Measurements from ENCODE around the gene TNF.

Gene TNF

DNA sequence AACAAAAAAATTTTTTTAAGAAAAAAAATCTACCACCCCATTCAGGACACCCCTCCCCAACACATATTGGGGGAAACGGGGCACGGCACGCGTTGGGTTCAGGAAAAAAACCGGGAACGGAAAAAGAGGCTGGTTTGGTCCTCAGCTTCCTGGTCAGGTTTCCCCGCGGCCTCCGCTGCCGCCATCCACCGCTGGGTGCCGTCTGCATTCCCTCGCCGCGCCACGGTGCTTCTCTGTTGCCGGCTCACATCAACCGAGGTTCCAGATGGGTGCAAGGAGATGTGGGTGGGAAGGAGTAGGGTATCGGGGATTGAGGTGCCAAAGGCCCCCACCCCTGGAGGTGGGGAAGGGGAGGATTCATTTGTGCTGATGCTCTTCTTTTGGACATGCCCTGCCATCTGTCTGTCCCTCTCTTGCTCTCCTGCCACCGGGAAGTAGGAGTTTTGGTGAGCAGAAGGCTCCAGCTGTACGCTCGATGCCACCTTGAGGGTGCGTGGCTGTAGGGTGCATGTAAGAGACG, 40.8 kb upstream of the TNF start:
- Histone ChIP-seq H3K36me3 (ENCODE audit: control insufficient read depth, insufficient read depth, low read length) (peaks cover 23% of the 10 kb centered on the region), H3K4me1 (ENCODE audit: control insufficient read depth, insufficient read depth, low read length) (peaks cover 14% of the 10 kb centered on the region), H3K9me3 (ENCODE audit: control insufficient read depth, low read length) (no peaks in the 10 kb centered on the region), H3K4me3 (ENCODE audit: low read length) (no peak overlapping the region), H3K27me3 (ENCODE audit: control insufficient read depth, insufficient read depth, low read length) (no peaks in the 10 kb centered on the region), H3K9ac (ENCODE audit: low read length) (no peak overlapping the region)

DNA sequence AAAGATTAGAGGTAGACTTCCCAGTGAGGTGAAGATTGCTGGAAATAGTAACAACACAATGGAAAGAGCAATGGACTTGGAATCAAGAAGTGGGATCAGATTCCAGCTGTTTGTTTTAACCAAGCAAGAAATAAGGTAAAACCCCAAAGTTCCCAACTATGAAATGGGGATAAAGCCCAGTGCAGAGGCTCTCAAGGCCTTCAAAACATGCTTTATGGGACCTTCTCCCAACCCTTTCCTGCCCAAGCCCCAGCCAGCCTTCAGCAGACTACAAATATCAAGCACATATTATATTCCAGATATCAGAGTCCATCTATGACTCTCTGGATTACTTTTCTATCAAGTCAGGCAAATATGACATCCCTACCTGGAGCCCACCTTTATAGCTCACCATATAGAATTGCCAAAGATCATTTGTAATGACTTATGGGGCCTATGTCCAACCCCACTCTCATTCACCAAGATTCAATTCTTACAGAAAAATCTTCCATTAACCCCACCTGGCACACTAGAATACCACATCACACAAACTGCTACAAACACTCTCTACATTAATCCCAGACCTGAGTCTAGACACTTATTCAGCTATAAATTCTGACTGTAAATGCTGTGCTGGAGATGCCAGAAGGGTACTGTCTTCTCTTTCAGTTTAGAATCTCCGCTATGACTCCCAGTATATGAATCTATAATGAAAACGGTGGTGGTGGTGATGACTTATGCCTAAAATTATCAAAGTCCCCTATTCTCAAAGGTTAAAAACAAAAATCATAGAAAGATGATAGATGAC, 39.6 kb upstream of the TNF start:
- Histone ChIP-seq H3K4me1 (ENCODE audit: control insufficient read depth, insufficient read depth, low read length) (peaks cover 24% of the 10 kb centered on the region), H3K9ac (ENCODE audit: low read length) (peak overlapping the region; percentile 26), H3K27me3 (ENCODE audit: control insufficient read depth, insufficient read depth, low read length) (no peaks in the 10 kb centered on the region), H3K36me3 (ENCODE audit: control insufficient read depth, insufficient read depth, low read length) (peaks cover 18% of the 10 kb centered on the region), H3K9me3 (ENCODE audit: control insufficient read depth, low read length) (no peaks in the 10 kb centered on the region), H3K4me3 (ENCODE audit: low read length) (no peak overlapping the region)

DNA sequence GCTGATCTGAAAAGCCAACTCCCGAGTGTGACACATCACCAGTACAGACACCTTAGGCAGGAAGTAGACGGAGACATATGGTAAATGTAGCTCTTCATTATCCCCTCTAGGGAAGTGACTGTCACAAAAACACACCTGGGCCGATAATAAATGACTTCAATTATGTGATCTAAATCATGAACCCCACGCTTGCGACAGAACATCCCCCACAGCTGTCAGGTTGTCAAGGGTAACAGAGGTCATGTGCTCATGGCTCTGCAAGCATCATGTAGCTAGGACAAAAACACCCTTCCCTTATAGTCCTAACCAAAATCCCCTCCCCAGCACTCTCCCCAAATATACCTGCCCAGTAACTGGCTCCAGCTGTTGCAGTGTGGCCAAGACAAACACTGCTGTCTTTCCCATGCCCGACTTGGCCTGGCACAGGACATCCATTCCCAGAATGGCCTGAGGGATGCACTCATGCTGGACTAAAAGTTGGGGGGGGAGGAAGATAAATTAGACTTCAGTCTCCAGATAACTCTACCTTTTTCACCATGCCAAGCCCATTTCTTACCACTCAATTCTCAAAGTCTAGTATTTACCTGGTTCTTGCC, 36.5 kb upstream of the TNF start:
- Histone ChIP-seq H3K36me3 (ENCODE audit: control insufficient read depth, insufficient read depth, low read length) (peaks cover 8% of the 10 kb centered on the region), H3K4me3 (ENCODE audit: low read length) (no peak overlapping the region)

DNA sequence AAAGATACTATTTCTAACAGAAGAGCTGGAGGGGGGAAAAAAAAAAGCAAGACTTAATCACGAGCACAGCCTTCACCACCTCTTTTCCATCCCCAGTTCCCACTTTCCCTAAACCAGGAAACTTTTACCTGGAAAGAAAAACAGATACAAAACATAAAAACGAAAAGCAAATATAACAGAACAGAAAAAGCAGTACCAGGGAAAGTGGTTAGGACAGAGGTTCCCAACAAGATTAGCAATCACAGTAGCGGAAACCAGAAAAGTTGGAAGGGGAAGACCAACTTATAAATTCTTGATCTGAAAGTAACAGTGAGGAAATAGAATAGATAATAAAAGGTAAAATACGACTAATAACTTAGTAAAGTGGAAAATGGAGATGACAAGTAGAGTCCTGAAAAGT, 34.7 kb upstream of the TNF start:
- H3K27me3 ChIP-seq (ENCODE audit: control insufficient read depth, insufficient read depth, low read length) = no peaks in the 10 kb centered on the region
- peak overlapping the region; percentile 90 for H3K9ac ChIP-seq (ENCODE audit: low read length)
- H3K4me3 ChIP-seq (ENCODE audit: low read length) = peak overlapping the region; percentile 96
- peaks cover 7% of the 10 kb centered on the region for H3K36me3 ChIP-seq (ENCODE audit: control insufficient read depth, insufficient read depth, low read length)
- peaks cover 30% of the 10 kb centered on the region for H3K4me1 ChIP-seq (ENCODE audit: control insufficient read depth, insufficient read depth, low read length)
- no peaks in the 10 kb centered on the region for H3K9me3 ChIP-seq (ENCODE audit: control insufficient read depth, low read length)

More for the DNA sequence above, 36.5 kb upstream of the TNF start:
- Histone ChIP-seq H3K9me3 (ENCODE audit: control insufficient read depth, low read length) (no peaks in the 10 kb centered on the region), H3K4me1 (ENCODE audit: control insufficient read depth, insufficient read depth, low read length) (peaks cover 30% of the 10 kb centered on the region), H3K27me3 (ENCODE audit: control insufficient read depth, insufficient read depth, low read length) (no peaks in the 10 kb centered on the region), H3K9ac (ENCODE audit: low read length) (peak overlapping the region; percentile 90)

DNA sequence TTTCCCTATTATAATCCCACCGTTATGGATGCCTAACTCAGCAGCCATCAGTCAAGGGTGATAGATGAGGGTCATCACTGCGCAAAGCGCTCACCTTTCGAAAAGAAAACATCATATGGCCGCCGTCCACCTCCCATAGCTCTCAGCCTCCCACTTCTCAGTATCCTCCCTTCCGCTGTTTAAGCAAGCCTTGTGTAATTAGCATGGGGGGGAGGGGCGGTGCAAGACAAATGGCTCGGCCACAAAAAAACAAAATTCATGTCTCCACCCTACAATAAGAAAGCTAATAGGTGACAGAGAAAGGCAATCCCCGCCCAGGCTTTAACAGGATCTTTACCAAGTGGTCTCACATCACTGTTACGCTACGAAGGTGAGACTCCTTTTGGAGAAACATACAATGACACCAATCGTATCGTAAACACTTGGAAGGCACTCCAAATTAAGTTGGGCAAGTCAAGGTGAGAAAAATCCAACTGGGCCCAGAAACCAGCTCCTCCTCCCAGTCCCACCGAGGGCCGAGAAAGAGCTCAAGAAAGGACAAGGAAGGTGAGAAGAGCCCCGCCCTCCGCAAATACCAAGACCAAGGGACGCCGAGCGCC, 34.2 kb upstream of the TNF start:
- peak overlapping the region; percentile 96 for H3K4me3 ChIP-seq (ENCODE audit: low read length)
- H3K4me1 ChIP-seq (ENCODE audit: control insufficient read depth, insufficient read depth, low read length) = peaks cover 30% of the 10 kb centered on the region
- no peaks in the 10 kb centered on the region for H3K9me3 ChIP-seq (ENCODE audit: control insufficient read depth, low read length)
- H3K36me3 ChIP-seq (ENCODE audit: control insufficient read depth, insufficient read depth, low read length) = peaks cover 2% of the 10 kb centered on the region
- no peaks in the 10 kb centered on the region for H3K27me3 ChIP-seq (ENCODE audit: control insufficient read depth, insufficient read depth, low read length)
- peak overlapping the region; percentile 90 for H3K9ac ChIP-seq (ENCODE audit: low read length)

DNA sequence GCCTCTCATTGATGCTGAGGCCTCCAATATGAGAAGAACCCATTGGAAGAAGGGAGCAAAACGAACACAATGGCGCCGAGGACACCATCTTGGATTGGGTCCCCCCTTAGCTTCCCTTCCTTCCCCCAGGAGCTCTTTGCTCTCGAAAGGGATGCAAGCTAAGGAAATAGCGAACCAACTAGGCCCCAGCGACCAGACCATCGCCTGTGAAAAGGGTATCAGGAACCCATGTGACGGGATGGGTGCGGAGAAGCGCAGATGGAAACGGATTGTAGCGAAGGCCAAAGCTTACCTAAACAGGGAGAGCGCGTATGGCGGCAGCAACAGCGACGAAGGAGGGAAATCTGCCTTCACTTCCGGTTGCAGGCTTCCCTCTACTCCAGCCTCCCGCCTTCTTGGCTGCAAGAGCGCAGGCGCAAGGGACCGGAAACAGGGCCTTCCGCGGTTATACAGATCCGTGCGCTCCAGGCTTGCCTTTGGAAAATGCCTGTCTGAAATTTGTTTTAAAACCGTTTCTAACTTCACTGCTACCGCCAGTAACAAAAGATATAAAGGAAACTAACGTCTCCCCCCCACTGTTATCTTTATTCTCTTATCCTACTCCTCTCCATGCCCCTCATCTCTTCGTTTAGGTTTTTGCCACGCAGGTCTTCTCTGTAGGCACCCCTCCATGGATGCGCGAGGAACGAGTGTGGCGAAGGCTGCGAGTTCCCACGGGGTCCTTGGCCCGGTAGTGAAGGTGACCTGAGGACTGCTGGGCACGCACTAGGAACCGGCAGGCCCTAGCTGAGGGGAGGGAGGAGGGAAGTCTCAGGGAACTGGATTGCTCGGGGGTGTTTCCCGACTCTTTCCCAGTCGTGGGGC, 33.5 kb upstream of the TNF start, which contains the start of gene DDX39B:
DDX39B (minus strand) TSS at position 346 of the 864 bp plus-strand sequence. CDS start 1,471 bp downstream, outside the sequence.
- H3K9me3 ChIP-seq (ENCODE audit: control insufficient read depth, low read length) = no peaks in the 10 kb centered on the region

DNA sequence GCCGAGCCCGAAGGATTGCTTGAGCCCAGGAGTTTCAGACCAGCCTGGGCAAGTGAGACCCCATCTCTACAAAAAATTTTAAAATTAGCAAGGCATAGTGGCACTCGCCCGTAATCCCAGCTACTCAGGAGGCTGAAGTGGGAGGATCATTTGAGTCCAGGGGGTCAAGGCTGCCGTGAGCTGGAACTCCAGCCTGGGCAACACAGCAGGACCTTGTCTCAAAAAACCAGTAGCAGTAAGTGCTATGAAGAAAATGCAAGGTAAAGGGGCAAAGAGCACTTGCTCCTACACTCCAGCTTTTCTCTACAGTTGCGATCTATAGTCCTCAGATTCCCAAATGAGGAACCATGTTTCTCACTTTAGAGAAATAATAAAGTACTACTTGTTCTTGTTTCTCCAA, 31.7 kb upstream of the TNF start:
- Histone ChIP-seq H3K9ac (ENCODE audit: low read length) (no peak overlapping the region), H3K36me3 (ENCODE audit: control insufficient read depth, insufficient read depth, low read length) (no peaks in the 10 kb centered on the region), H3K27me3 (ENCODE audit: control insufficient read depth, insufficient read depth, low read length) (no peaks in the 10 kb centered on the region), H3K9me3 (ENCODE audit: control insufficient read depth, low read length) (no peaks in the 10 kb centered on the region), H3K4me1 (ENCODE audit: control insufficient read depth, insufficient read depth, low read length) (peaks cover 39% of the 10 kb centered on the region), H3K4me3 (ENCODE audit: low read length) (no peak overlapping the region)

More for the DNA sequence above, 33.5 kb upstream of the TNF start, which contains the start of gene DDX39B:
- Histone ChIP-seq H3K9ac (ENCODE audit: low read length) (peak within 1 kb of the TSS; percentile 90), H3K4me3 (ENCODE audit: low read length) (peak within 1 kb of the TSS; percentile 96), H3K36me3 (ENCODE audit: control insufficient read depth, insufficient read depth, low read length) (no peaks in the 10 kb centered on the region), H3K4me1 (ENCODE audit: control insufficient read depth, insufficient read depth, low read length) (peaks cover 34% of the 10 kb centered on the region), H3K27me3 (ENCODE audit: control insufficient read depth, insufficient read depth, low read length) (no peaks in the 10 kb centered on the region)

DNA sequence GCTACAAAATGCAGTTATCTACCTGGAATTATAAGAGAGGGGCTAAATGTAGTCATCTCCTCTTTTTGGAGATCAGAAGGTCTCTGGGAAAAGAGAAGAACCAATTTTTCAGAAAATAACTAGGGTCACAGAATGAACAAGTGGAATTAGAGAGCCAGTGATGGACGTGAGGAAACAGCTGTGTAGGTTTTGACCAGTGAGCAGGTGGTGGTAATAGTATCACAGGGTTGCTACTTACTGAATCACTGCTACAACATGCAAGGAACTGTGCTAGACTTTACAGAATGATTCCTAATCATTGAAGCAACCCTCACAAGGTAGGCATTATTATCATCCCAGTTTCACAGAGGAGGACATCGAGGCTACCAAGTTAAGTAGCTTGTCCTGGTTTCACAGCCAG, 30.7 kb upstream of the TNF start:
- H3K4me1 ChIP-seq (ENCODE audit: control insufficient read depth, insufficient read depth, low read length) = peaks cover 30% of the 10 kb centered on the region

DNA sequence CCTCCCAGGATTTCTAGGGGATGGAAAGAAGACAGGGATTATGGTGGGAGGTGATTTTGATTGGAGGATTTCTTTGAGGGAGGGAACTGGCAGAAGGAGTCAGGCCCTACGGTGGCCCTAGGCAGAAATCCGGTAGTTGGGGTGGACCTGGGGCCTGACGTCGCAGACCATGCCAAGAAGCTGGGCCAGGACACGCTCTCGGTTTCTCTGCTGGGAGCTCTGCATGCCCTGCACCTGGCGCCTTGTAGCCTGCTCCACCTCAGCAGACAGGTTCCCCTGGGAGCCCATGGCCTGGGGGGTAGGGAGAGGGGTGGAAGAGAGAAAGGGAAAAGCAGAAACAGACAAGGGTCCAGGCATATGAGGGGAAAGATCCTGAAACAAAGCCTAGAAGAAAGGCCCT, 30.1 kb upstream of the TNF start:
- Histone ChIP-seq H3K9ac (ENCODE audit: low read length) (no peak overlapping the region), H3K36me3 (ENCODE audit: control insufficient read depth, insufficient read depth, low read length) (no peaks in the 10 kb centered on the region), H3K4me1 (ENCODE audit: control insufficient read depth, insufficient read depth, low read length) (peaks cover 24% of the 10 kb centered on the region)

More for the DNA sequence above, 30.7 kb upstream of the TNF start:
- Histone ChIP-seq H3K9ac (ENCODE audit: low read length) (no peak overlapping the region), H3K36me3 (ENCODE audit: control insufficient read depth, insufficient read depth, low read length) (no peaks in the 10 kb centered on the region), H3K27me3 (ENCODE audit: control insufficient read depth, insufficient read depth, low read length) (no peaks in the 10 kb centered on the region), H3K9me3 (ENCODE audit: control insufficient read depth, low read length) (no peaks in the 10 kb centered on the region), H3K4me3 (ENCODE audit: low read length) (no peak overlapping the region)

DNA sequence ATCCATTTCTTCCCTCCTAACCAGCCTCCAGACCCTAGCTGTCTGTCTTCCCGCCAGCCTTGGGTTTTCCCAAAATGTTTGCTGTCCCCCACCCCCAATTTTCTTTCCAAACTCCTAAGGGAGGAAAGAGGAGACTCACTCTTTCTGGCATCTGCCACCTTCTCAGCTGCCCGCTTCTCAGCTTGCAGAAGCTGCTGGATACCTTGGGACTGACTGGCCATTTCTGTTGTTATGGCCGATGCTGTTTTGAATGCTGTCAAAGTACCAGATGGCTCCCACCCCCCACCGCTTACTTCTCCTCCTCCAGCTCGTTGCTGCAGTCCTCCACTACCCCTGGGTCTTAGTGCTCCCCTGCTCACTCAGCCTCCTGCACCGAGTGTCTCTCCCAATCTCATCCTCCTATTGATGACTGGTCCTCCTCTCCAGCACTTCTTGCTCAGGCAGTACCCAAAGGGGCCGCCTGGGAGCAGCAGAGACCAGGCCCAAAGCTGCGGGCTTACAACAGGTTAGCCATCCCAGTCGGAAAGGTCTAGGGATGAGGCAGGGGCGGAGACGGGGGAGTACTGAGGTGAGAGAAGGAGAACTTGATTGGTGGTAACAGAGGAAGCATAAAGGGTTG, 28.9 kb upstream of the TNF start, which contains the start of gene ATP6V1G2:
ATP6V1G2 (minus strand) TSS at position 270 of the 619 bp plus-strand sequence; CDS start at position 221, 49 bp downstream.
- Histone ChIP-seq H3K4me1 (ENCODE audit: control insufficient read depth, insufficient read depth, low read length) (peaks cover 21% of the 10 kb centered on the region), H3K36me3 (ENCODE audit: control insufficient read depth, insufficient read depth, low read length) (no peaks in the 10 kb centered on the region), H3K27me3 (ENCODE audit: control insufficient read depth, insufficient read depth, low read length) (no peaks in the 10 kb centered on the region), H3K4me3 (ENCODE audit: low read length) (peak within 1 kb of the TSS; percentile 20), H3K9ac (ENCODE audit: low read length) (peak within 1 kb of the TSS; percentile 91), H3K9me3 (ENCODE audit: control insufficient read depth, low read length) (no peaks in the 10 kb centered on the region)

More for the DNA sequence above, 30.1 kb upstream of the TNF start:
- H3K27me3 ChIP-seq (ENCODE audit: control insufficient read depth, insufficient read depth, low read length) = no peaks in the 10 kb centered on the region
- H3K4me3 ChIP-seq (ENCODE audit: low read length) = no peak overlapping the region
- H3K9me3 ChIP-seq (ENCODE audit: control insufficient read depth, low read length) = no peaks in the 10 kb centered on the region
